ENCODE measurements around the gene PACSIN1.

- TF ChIP-seq CTCF (IDR thresholded peaks at IDR 0.05; ENCODE audit: low read length), result no peak
- no peak for TF ChIP-seq EZH2phosphoT487 (IDR thresholded peaks at IDR 0.05; ENCODE audit: low read length)
Measured at GRCh38 chr6:34520645-34521462, 55.0 kb downstream of the PACSIN1 start.
